ENCODE measurements around the gene BNIP5. TPM values are rescaled to one million over a fixed set of nuclear protein-coding genes. Genes with fewer than 3 reads are reported as not detected.

The BNIP5 gene
- total and polyA plus RNA-seq, 2 donors from 2014 or later: 0.44 TPM; not detected in 1

- Histone ChIP-seq H3K36me3 (ENCODE audit: control insufficient read depth in 2 of 3, insufficient read depth in 3 of 3, low read length in 3 of 3) (no peaks in the 10 kb centered on the region), H3K27ac (ENCODE audit: low read depth in 2 of 2, low read length in 2 of 2) (no peak overlapping the region), H3K4me1 (ENCODE audit: control insufficient read depth in 2 of 3, insufficient read depth in 2 of 3, low read depth in 1 of 3, low read length in 3 of 3) (peaks cover 0 to 6% (median 2%) of the 10 kb centered on the region in 3 donors), H3K9ac (ENCODE audit: low read length in 3 of 3) (no peak overlapping the region), H3K27me3 (ENCODE audit: control insufficient read depth, insufficient read depth, low read length) (no peaks in the 10 kb centered on the region), H3K4me3 (ENCODE audit: low read length in 3 of 3) (no peak overlapping the region), H3K9me3 (ENCODE audit: control insufficient read depth in 2 of 3, insufficient read depth in 1 of 3, low read length in 3 of 3) (no peaks in the 10 kb centered on the region)
- DNase-seq (no peak), FAIRE-seq (no peak)
- no peak for TF ChIP-seq CTCF (IDR thresholded peaks at IDR 0.05; ENCODE audit: borderline replicate concordance, extremely low read depth, insufficient read depth)
- intact Hi-C loops (cut with DNase I): no loop called here
Measured at GRCh38 chr6:36292170-36292569, 44.5 kb downstream of the BNIP5 start.

GRCh38 chr6:36290668-36291620 is 45.7 kb downstream of the BNIP5 start:
- H3K4me1 ChIP-seq (ENCODE audit: control insufficient read depth in 2 of 3, insufficient read depth in 2 of 3, low read depth in 1 of 3, low read length in 3 of 3): peaks cover 0 to 6% (median 2%) of the 10 kb centered on the region in 3 donors
- FAIRE-seq: no peak
- no peak overlapping the region for H3K4me3 ChIP-seq (ENCODE audit: low read length in 3 of 3)
- no peaks in the 10 kb centered on the region for H3K36me3 ChIP-seq (ENCODE audit: control insufficient read depth in 2 of 3, insufficient read depth in 3 of 3, low read length in 3 of 3)
- no peaks in the 10 kb centered on the region for H3K27me3 ChIP-seq (ENCODE audit: control insufficient read depth, insufficient read depth, low read length)
- intact Hi-C loops (cut with DNase I): no loop called here
- H3K9me3 ChIP-seq (ENCODE audit: control insufficient read depth in 2 of 3, insufficient read depth in 1 of 3, low read length in 3 of 3): no peaks in the 10 kb centered on the region
- H3K27ac ChIP-seq (ENCODE audit: low read depth in 2 of 2, low read length in 2 of 2): peak overlapping the region in 1 of 2 donors; percentile 6
- TF ChIP-seq CTCF (IDR thresholded peaks at IDR 0.05; ENCODE audit: borderline replicate concordance, extremely low read depth, insufficient read depth): no peak
- DNase-seq: no peak
- H3K9ac ChIP-seq (ENCODE audit: low read length in 3 of 3): no peak overlapping the region

- intact Hi-C loops (cut with DNase I): no loop called here
- H3K4me3 ChIP-seq (ENCODE audit: low read length in 3 of 3): no peak overlapping the region
- no peak for TF ChIP-seq CTCF (IDR thresholded peaks at IDR 0.05; ENCODE audit: borderline replicate concordance, extremely low read depth, insufficient read depth)
- peaks cover 0 to 6% (median 2%) of the 10 kb centered on the region in 3 donors for H3K4me1 ChIP-seq (ENCODE audit: control insufficient read depth in 2 of 3, insufficient read depth in 2 of 3, low read depth in 1 of 3, low read length in 3 of 3)
- no peaks in the 10 kb centered on the region for H3K36me3 ChIP-seq (ENCODE audit: control insufficient read depth in 2 of 3, insufficient read depth in 3 of 3, low read length in 3 of 3)
- peak in 2 of 5 donors; percentile 28 to 38 for DNase-seq
- H3K27ac ChIP-seq (ENCODE audit: low read depth in 2 of 2, low read length in 2 of 2): no peak overlapping the region
- H3K9me3 ChIP-seq (ENCODE audit: control insufficient read depth in 2 of 3, insufficient read depth in 1 of 3, low read length in 3 of 3): no peaks in the 10 kb centered on the region
- no peaks in the 10 kb centered on the region for H3K27me3 ChIP-seq (ENCODE audit: control insufficient read depth, insufficient read depth, low read length)
- no peak overlapping the region for H3K9ac ChIP-seq (ENCODE audit: low read length in 3 of 3)
- FAIRE-seq: no peak
Measured at GRCh38 chr6:36289281-36289878, 47.3 kb downstream of the BNIP5 start.

All from kidney (tissue), 14 donors.